CD4-positive, alpha-beta T cell treated with Interferon gamma for 1 hour (primary cell): ENCODE data around the gene GANC.

Experiments used
- DNase-seq: peaks from one replicate; pipeline ENCODE4 v3.0.0-alpha.2; 2020

GANC gene

DNA sequence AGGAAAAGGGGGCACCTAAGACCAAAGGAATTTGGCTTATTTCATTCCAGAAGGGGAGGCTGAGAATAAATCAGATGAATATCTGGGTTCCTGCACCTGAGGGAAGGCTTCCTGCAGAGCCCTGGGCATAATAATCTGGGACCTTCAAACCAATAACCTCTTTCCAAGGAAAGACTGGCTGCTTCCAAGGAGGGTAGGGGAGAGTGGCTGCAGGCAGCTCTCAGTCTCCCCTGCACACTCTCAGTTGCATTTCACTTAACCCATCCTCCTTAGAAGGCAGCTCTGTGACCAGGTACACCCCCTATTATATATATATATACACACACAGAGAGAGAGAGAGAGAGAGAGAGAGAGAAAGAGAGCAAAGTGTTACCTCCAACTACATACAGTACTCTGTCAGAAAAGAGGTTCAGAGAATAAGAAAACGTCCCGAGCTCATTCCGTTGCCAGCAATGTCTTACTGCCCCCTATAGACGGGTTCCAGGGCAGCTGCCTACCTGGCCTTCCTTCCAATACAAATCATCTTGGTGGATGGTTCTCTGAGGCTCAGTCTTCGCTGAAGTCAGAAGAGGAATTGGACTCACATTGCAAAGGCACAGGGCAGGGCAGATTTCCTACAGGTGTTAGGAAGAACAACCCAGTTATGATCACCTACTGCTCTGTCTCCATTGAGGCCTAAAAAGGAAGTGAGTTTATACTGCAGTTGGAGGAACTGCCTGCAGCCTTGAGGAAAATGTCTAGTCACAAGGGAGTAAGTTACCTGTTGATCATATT is 112.4 kb downstream of the GANC start:
- no peak for DNase-seq

DNA sequence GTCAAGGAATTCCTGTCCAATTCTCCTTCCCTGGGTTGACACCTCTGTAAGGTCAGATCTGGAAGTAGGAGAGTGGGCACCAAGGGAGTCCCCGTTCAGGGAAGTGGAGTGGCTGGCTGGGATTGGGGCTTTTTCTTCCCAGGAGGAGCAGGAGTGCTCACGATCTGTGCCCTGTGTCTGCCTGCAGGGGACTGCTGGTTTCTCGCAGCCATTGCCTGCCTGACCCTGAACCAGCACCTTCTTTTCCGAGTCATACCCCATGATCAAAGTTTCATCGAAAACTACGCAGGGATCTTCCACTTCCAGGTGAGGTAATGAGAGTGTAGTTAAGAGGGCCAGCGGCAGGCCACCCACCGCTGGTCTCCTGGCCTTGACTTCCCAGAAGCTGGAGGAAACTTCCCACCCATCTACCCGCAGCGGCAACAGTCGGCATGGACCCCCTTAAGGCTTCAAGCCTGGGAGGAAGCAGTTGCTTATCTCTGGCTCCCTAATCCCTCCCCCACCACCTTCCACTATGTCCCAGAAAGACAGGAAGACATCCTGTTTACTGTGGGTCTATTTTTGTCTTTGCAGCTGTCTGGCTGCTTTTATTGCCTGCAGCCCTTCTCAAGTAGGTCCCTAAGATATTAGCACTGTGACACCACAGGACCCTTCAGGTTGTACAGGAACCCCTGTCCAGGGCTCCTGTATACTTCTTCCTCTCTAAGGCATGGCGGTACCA is 113.1 kb downstream of the GANC start:
- DNase-seq: no peak

DNA sequence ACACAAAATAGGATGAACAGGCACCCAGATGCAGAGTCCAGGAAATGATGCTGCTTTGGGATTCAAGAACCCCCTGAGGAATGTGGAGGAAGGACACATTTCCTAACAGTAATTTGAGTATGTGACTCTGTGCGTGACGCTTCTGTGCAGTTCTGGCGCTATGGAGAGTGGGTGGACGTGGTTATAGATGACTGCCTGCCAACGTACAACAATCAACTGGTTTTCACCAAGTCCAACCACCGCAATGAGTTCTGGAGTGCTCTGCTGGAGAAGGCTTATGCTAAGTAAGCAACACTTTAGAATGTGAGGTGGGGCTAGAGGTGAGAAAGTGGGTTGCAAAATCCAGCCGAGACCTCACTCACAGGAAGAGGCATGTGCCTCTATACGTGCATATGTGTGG is 114.6 kb downstream of the GANC start:
- DNase-seq: no peak

DNA sequence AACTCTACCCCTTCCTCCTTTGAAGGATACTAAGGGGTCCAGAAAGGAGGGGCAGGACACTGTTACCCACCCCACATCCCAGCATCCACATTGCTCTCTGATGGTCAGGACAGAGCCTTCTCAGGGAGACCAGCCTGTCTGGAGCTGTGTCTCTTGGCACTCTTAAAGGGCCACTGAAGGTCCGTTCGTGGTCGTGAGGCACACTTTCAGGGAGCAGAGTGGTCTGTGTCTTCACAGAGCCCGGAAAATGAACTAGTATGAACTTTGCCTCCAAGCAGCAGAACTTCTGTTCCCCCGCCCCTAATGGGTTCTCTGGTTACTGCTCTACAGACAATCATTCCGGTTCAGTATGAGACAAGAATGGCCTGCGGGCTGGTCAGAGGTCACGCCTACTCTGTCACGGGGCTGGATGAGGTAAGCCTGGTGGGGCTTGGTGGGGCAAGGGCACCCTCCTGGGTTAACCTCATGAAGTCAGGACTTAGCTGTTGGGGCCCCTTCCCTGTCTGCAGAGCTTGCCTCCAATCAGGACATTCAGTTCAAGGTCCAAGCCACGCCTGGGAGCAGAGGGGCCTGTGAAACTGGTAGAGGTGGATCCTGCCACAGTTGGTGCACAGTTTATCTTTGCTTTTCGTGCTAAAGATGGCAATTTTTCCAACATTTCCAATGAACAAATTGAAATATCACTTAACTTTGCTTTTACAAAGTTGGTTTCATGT is 119.5 kb downstream of the GANC start:
- no peak for DNase-seq

DNA sequence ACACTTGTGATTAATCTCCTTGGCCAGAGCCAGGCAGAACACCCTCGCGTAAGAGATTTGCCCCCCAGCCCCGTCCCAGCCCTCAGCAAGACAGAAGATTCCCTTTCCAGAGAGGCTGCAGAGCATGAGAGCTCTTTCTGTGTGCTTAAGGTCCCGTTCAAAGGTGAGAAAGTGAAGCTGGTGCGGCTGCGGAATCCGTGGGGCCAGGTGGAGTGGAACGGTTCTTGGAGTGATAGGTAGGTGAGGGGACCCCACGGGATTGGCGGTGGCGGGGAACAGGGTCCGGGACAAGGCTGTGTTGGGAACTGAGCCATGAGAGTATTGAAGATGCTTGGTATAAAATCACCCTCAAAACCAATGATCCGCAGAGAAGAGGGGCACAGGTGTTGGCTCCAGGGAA is 121.1 kb downstream of the GANC start:
- DNase-seq: no peak

DNA sequence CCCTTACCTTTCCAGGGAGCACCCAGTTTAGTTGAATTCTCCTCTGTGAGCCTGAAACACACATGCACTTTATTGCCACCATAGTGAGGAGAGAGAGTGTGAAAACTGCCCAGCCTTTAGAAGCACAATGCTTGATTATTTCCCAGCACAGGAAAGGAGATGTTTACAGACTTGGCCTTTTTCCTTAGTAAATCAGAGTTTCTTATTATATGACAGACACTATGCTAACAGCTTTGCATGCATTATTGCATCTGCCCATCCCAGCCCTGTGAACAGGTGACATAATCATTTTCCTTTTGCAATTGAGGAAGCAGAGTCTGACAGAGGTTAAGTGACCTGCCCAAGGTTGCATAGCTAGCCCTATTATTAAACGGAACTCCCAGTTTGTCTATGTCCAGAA is 122.8 kb downstream of the GANC start:
- DNase-seq: no peak

DNA sequence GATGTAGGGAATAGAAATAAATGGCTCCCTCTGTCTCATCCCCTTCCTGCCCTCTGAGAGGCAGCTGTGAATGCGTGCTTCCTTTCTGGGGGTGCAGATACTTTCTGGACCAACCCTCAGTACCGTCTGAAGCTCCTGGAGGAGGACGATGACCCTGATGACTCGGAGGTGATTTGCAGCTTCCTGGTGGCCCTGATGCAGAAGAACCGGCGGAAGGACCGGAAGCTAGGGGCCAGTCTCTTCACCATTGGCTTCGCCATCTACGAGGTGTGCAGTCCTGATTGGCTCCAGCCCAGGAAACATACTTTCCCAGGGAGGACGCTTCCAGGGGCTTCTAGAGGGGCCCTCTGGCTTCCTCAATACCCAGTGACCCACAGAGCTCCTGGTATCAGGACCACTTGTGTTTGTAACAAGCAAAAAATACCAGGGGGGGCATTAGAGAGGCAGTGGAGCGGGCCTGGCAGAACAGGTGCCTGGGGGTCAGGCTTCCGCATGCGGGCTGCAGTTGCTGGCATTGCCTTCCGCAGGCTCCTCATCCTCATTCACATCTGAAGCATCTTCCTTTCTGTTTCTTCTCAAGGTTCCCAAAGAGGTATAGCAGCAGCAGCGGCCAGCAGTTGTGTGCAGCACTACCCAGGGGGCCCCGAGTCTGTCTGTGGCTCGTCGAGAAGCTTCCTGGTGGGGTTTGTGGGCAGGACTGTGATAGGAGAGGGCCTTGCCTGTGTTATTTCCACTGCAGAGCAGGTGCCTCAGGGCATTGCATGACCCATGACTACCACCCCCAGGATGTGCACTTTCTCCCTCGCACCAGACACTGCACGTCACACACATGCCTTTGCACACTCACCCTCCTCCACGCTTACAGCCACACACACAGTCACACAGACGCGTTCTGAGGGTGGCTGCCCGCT is 128.8 kb downstream of the GANC start:
- peak; percentile 5 for DNase-seq

DNA sequence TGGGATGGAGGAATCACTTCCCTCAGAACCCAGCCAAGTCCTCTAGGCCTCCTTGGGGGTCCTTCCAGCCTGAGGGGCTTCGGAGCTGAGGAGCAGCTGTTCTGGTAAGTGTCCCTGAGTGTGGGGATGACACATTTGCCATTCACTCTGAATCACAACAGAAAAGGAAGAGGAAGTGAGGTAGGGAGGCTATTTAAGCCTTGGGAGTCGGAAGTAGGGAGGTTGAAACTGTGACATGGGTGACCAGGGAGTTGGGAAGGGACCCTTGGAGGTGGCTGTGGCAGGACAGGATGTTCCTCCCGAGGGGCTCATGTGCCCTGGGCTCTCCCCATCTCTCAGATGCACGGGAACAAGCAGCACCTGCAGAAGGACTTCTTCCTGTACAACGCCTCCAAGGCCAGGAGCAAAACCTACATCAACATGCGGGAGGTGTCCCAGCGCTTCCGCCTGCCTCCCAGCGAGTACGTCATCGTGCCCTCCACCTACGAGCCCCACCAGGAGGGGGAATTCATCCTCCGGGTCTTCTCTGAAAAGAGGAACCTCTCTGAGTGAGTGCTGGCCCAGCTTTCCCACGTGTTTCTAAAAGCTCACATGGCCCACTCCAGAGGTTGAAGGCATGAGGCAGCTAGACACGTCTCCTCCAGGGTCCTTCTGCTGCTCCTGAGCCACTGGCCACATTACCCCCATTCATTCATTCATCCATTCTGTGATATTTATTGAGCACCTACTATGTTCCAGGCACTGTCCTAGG is 129.6 kb downstream of the GANC start:
- DNase-seq: no peak

DNA sequence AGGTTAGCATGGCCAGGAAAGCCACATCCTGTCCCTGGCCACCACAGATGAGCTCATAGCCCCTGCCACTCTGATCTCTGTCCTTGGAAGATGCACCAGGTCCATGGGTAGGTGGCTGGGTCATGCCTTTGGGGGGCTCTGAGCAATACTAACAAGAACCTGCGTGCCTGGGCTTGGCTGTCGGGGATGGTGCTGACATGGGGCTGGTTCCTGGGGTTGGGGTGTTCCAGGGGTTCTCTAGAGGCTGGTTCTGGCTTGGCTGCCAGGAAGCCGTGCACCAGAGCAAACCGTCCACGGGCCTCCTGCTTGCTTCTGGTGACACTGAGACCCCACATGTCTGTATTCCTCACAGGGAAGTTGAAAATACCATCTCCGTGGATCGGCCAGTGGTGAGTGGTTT is 130.4 kb downstream of the GANC start:
- DNase-seq: no peak

DNA sequence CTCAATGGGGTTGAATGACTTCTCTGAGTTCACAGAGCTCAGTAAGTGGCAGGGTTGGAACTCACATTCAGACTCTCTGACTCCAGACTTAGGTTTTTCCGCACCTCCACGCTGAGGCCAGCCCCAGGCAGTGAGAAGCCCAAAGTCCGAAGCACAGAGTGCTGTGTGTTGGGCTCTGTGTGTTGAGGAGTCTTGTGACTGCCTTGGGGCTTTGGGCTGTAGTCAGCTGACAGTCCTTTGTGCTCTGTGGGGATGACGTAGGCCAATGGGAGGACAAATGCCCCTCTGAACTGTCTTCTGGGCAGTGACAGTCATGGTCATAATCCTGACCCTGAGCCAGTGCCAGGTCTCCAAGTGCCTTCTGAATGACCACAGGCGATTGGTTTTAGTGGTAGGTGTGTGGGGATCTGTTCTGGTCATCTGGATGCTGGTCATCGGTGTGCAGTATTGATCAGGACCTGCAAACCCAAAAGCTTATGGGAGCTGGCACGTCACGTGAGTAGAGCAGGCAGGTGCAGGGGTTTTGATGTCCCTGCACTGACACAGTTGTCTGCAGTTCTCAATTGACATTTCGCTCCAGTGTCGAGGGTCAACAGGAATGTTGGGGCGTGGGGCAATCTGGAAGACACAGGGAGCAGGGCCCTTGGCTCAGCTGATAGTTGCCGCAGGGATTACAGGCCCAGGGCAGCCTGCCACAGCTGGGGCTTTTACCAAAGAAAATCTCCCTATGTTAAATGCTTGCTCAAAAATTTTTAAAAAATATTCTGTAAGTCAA is 131.6 kb downstream of the GANC start:
- no peak for DNase-seq

DNA sequence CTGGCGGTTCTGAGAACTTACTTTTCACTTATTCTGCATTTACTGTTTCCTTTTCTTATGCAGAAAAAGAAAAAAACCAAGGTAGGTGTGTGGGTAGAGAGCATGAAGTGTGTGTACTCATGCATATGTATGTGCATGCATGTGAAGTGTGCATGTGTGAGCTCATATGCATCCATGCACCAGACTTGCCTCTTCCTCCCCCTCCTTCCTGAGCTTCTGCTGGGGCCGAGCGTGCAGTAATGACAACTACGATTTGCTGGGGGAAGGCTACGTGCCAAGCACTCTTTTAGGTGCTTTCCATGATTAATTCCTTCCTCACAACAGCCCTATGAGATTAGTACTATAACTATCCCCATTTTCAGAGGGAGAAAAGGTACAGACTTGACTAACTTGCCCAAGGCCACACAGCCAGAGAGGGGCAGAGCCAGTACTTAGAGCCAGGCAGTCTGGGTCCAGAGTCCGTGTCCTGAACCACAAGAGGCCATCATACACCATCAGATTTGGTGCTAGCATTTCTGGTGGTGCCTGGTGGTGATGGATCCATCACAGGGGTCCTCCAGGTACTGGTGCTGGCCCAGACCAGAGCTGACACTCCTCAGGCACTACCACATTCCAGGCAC is 133.0 kb downstream of the GANC start:
- DNase-seq: no peak
